Activated naive CD8-positive, alpha-beta T cell treated with anti-CD3 and anti-CD28 coated beads, Interleukin-2, amount 10 ng/mL, durations not matched to agents 7 days and 5 days (primary cell): ENCODE results near the gene PLEKHA7. TPM values are rescaled to one million over a fixed set of nuclear protein-coding genes. Genes with fewer than 3 reads are reported as not detected.

Experiments used
- ATAC-seq: fragments of 150-1000 bp; cut with Tn5 transposase; one replicate; pipeline ENCODE4 v1.10.0; 2021; ENCODE audit warnings: low read depth, moderate library complexity
- POLR2A ChIA-PET: fragments of 350-600 bp; sonication (Branson Sonifier 250); formaldehyde crosslinking; loops from one replicate; lab custom pipeline; 2021; ENCODE audit warnings: antibody characterized with exemption; lab: Charles Lee
- DNase-seq: peaks from one replicate; pipeline ENCODE4 v3.0.0; 2021
- H3K27ac Mint-ChIP-seq: one replicate; pipeline ENCODE4 v1.8.0; 2022; ENCODE audit warnings: mild to moderate bottlenecking, mixed read lengths
- H3K27me3 Mint-ChIP-seq: one replicate; pipeline ENCODE4 v1.8.0; 2022; ENCODE audit warnings: mild to moderate bottlenecking, moderate library complexity, mixed read lengths
- H3K36me3 Mint-ChIP-seq: one replicate; pipeline ENCODE4 v1.8.0; 2021; ENCODE audit warnings: mild to moderate bottlenecking, mixed read lengths
- H3K4me1 Mint-ChIP-seq: one replicate; pipeline ENCODE4 v1.8.0; 2021; ENCODE audit warnings: mixed read lengths
- H3K4me3 Mint-ChIP-seq: one replicate; pipeline ENCODE4 v1.8.0; 2022; ENCODE audit warnings: mild to moderate bottlenecking, moderate library complexity, mixed read lengths
- H3K9me3 Mint-ChIP-seq: one replicate; pipeline ENCODE4 v1.8.0; 2021; ENCODE audit warnings: mixed read lengths
- total RNA-seq, 2 experiments: library from RNA; stranded (reverse); gene quantifications; one replicate each; pipeline ENCODE4 v1.2.3, GENCODE V29; 2021

The PLEKHA7 gene
- total RNA-seq, 2 experiments from 2014 or later: 1.2 to 2.0 TPM

DNA sequence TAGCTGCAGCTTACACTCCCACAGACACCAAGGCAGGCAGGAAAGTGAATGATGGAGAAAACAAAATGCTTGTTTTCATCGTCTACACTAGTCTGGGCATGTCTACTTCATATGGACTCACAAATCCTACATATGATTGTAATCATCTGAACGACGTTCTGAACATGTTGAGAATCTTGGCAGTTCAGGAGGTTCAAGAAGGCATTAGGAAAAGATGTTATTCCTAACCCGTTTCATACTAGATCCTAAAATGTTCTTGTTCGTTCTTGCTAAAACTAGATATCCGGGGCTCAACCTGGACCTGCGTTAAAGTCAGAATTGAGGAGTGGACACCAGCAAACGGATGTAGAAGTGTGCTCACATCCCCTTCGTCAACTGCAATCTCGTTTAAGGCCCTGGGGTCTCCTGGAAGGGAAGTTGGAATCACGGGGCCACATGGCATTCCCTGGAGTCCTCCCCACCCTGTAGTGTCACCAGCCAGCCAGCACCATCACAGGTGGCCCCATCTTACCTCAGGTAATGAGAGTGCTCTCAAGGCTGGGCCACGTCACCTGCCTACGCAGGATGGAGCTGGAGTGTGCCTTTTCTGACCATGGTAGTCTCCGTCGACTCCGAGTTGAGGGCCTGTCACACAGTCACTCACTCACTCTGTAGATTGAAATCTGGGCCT is 238.5 kb downstream of the PLEKHA7 start:
- Mint-ChIP-seq H3K4me1 (no peaks in the 10 kb centered on the region), H3K9me3 (no peaks in the 10 kb centered on the region), H3K4me3 (no peak overlapping the region), H3K36me3 (no peaks in the 10 kb centered on the region), H3K27ac (no peak overlapping the region), H3K27me3 (peaks cover 2% of the 10 kb centered on the region)
- POLR2A ChIA-PET: no interaction called here
- DNase-seq: no peak
- no peak for ATAC-seq

DNA sequence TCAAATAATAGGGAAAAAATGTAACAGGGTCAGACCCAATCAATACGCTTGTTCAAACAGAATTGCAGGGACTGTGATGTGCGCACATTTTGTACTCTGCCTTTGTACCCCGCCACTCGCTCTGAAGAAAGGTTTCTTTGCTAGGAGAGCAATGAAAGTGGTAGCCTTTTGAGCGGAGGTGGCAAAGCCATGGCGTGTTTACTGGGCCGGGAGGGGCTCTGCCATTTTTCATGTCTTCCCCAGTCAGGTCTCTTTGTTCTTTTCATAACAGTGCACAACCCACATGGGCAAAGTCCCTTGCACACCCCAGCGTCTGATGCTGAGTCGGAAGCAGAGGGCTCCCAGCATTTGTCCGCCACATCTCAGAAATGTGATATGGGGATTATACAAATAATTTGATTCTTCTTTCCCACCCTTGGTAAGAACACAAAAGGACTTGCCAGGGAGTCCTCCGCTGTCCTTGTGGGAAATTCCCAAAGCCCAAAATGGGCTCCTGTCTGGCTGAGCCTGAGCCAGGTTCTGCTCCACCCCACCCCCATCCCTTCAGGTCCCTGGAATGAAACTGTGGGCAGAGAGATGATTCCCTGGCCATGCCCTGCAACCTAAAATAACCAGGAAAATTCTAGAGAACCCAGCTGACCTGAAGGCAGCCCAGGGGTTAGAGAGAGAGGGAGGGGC is 239.1 kb downstream of the PLEKHA7 start:
- peaks cover 2% of the 10 kb centered on the region for H3K27me3 Mint-ChIP-seq
- POLR2A ChIA-PET: no interaction called here
- H3K27ac Mint-ChIP-seq: no peak overlapping the region
- no peak for ATAC-seq
- DNase-seq: no peak
- no peaks in the 10 kb centered on the region for H3K36me3 Mint-ChIP-seq
- H3K4me3 Mint-ChIP-seq: no peak overlapping the region
- H3K4me1 Mint-ChIP-seq: no peaks in the 10 kb centered on the region
- no peaks in the 10 kb centered on the region for H3K9me3 Mint-ChIP-seq

DNA sequence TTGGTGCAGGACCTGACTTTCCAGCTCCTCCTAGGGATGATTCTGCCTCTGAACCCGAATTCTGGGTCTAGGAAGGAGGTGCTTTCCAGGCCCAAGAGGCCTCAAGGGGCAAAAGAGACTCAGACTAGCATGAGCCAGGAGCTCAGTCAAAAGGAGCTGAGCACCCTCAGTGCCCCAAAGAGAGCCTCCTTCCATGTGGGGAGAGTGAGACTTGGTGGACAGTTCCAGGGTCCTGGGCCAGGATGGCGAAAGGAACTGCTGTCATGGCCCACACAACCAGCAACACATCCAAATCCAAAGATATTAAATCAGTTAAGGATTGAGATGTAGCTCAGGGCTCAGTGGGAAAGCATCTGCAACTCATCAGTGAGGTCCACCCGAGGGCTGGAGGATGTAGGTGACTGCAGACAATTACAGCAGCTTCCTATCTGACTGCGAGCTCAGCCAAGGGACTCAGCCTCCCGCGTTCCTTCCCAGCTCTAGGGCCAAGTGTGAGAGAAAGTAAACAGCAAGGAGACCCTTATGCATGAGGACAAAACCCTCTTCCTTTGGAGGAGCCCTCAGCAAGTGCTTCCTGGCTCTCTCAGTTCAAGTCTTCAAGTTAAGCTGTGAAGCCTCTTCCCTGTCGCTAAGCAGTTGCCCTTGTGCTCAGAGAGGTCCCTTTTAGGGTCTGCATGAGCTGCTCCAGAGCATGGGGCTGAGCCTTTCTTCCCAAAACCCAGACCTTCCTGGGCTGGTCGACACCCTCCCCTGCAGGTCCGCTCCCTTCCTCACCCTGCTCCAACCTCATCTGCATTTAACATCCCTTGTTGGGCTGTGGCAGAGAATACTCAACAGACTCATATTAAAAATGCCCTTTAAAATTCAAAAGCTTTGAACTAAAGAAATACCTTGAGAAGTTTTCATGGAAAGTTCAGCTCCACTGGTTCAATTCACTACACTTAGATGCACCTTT is 240.0 kb downstream of the PLEKHA7 start:
- H3K9me3 Mint-ChIP-seq: no peaks in the 10 kb centered on the region
- H3K4me1 Mint-ChIP-seq: no peaks in the 10 kb centered on the region
- POLR2A ChIA-PET: no interaction called here
- H3K36me3 Mint-ChIP-seq: no peaks in the 10 kb centered on the region
- peaks cover 4% of the 10 kb centered on the region for H3K27me3 Mint-ChIP-seq
- ATAC-seq: no peak
- no peak overlapping the region for H3K27ac Mint-ChIP-seq
- H3K4me3 Mint-ChIP-seq: no peak overlapping the region
- DNase-seq: no peak

GRCh38 chr11:16772141-16772512 is 242.1 kb downstream of the PLEKHA7 start:
- H3K27me3 Mint-ChIP-seq: peaks cover 4% of the 10 kb centered on the region
- H3K36me3 Mint-ChIP-seq: no peaks in the 10 kb centered on the region
- H3K4me1 Mint-ChIP-seq: no peaks in the 10 kb centered on the region
- POLR2A ChIA-PET: no interaction called here
- no peaks in the 10 kb centered on the region for H3K9me3 Mint-ChIP-seq
- ATAC-seq (no peak), DNase-seq (no peak)
- H3K4me3 Mint-ChIP-seq: no peak overlapping the region
- H3K27ac Mint-ChIP-seq: no peak overlapping the region

DNA sequence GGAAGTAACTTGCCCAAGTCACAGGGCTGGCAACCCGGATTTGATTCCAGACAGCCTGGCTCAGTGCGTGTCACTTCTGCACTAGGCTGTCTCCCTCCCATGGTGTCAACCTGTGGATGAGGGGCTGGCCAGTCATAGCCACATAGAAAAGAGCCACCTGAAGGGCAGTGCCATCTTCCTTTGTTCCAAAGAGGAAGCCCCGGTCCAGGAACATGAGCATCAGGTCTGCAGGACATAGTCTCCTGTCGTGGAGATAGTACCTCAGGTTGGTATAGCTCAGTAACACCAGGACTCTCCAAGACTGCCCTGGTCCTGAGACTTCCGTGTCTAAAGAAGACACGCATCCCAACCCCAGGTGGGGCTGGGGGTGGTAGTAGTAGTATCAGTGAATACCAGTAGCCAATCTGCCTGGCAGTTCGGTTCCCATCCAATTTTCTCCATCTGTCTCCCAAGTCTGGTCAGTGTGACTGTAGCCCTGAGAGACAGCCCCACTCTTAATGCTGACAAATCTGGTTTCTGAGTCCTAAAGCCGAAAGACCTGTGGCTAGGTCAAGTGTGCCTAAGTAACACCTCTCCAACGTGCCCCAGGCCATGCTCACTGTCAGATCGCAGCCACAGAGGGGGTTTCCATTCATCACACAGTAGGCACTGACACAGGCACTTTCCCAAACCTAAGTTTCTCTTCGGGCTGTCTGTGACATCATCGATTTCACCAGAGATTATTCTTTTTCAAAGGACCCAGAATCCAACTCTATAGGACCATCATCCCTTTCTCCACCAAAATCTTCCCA is 242.7 kb downstream of the PLEKHA7 start:
- H3K4me3 Mint-ChIP-seq: no peak overlapping the region
- DNase-seq: no peak
- no peak for ATAC-seq
- no peaks in the 10 kb centered on the region for H3K4me1 Mint-ChIP-seq
- H3K9me3 Mint-ChIP-seq: no peaks in the 10 kb centered on the region
- peaks cover 8% of the 10 kb centered on the region for H3K27me3 Mint-ChIP-seq
- no peaks in the 10 kb centered on the region for H3K36me3 Mint-ChIP-seq
- POLR2A ChIA-PET: no interaction called here
- H3K27ac Mint-ChIP-seq: no peak overlapping the region

GRCh38 chr11:16770016-16770415 is 244.2 kb downstream of the PLEKHA7 start:
- Mint-ChIP-seq H3K27me3 (peaks cover 8% of the 10 kb centered on the region), H3K27ac (no peak overlapping the region), H3K4me1 (no peaks in the 10 kb centered on the region), H3K4me3 (no peak overlapping the region), H3K36me3 (no peaks in the 10 kb centered on the region), H3K9me3 (no peaks in the 10 kb centered on the region)
- POLR2A ChIA-PET: no interaction called here
- ATAC-seq: no peak
- no peak for DNase-seq

DNA sequence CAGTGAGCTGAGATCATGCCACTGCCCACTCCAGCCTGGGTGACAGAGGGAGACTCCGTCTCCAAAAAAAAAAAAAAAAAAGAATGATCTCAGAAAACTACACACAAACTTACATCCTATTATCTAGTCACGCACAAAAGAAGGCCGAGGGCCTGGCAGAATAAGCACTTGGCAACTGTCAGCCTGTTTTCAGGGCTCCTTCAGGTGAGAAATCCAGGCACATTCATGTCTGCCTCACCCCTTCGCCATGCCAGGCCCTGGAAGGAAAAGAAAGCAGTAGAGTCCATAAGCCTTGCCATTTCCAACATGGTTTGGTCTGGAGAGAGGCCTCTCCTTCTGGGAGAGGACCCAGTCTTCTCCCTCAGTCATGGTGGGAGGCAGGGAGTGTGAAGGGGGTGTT is 244.8 kb downstream of the PLEKHA7 start:
- no peak for DNase-seq
- H3K27ac Mint-ChIP-seq: no peak overlapping the region
- no peaks in the 10 kb centered on the region for H3K36me3 Mint-ChIP-seq
- ATAC-seq: no peak
- H3K4me3 Mint-ChIP-seq: no peak overlapping the region
- H3K27me3 Mint-ChIP-seq: peaks cover 11% of the 10 kb centered on the region
- H3K4me1 Mint-ChIP-seq: no peaks in the 10 kb centered on the region
- POLR2A ChIA-PET: no interaction called here
- no peaks in the 10 kb centered on the region for H3K9me3 Mint-ChIP-seq

- Mint-ChIP-seq H3K27me3 (peaks cover 11% of the 10 kb centered on the region), H3K36me3 (no peaks in the 10 kb centered on the region), H3K9me3 (no peaks in the 10 kb centered on the region), H3K4me1 (no peaks in the 10 kb centered on the region), H3K27ac (no peak overlapping the region), H3K4me3 (no peak overlapping the region)
- POLR2A ChIA-PET: no interaction called here
- ATAC-seq: no peak
- no peak for DNase-seq
Measured at GRCh38 chr11:16767957-16768356, 246.3 kb downstream of the PLEKHA7 start.

DNA sequence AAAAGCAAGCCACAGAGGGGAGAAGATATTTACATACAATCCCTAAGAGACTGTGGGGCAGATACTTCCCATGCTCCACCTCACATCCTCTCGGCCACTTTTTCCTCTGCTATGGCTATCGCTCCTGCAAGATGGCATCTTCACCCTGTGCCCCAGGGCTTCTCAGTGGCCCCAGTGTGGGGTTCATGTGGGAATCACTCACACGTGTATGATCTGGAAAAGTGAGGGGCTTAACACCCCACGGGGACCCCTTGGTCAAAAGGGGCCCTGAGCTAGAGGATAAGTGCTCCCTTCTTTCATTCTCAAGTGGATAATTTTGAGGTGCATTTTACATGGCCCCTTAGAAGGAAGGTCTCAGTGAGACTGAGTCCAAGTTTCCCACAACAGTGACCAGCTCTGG is 247.1 kb downstream of the PLEKHA7 start:
- DNase-seq: no peak
- no peak overlapping the region for H3K4me3 Mint-ChIP-seq

GRCh38 chr11:16764888-16765287 is 249.3 kb downstream of the PLEKHA7 start:
- no peak overlapping the region for H3K4me3 Mint-ChIP-seq
- peaks cover under 1% of the 10 kb centered on the region for H3K36me3 Mint-ChIP-seq
- DNase-seq (no peak), ATAC-seq (no peak)
- H3K27ac Mint-ChIP-seq: no peak overlapping the region
- H3K27me3 Mint-ChIP-seq: peaks cover 11% of the 10 kb centered on the region
- POLR2A ChIA-PET: no interaction called here
- H3K4me1 Mint-ChIP-seq: peaks cover under 1% of the 10 kb centered on the region
- no peaks in the 10 kb centered on the region for H3K9me3 Mint-ChIP-seq

More for the DNA sequence above, 247.1 kb downstream of the PLEKHA7 start:
- Mint-ChIP-seq H3K36me3 (no peaks in the 10 kb centered on the region), H3K27me3 (peaks cover 11% of the 10 kb centered on the region), H3K27ac (no peak overlapping the region), H3K9me3 (no peaks in the 10 kb centered on the region), H3K4me1 (no peaks in the 10 kb centered on the region)
- POLR2A ChIA-PET: no interaction called here
- no peak for ATAC-seq

DNA sequence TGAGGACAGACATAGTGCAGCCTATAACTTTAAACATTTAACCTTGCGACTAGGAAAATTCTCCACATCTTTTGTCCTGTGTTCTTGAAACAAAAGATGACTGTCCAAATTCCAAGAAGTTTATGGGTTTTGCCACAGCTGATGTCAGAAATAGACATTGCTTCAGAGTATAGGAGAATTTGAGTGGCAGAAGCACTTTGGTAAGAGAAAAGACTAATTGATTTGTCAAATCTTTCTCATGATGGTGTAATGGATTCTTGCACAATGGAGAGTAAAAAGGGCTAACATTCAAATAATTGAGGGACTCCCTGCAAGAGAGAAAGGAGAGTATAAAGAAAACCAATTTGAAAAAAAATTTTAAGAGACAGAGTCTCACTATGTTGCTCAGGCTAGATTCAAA is 250.5 kb downstream of the PLEKHA7 start:
- H3K36me3 Mint-ChIP-seq: peaks cover 8% of the 10 kb centered on the region
- peaks cover 10% of the 10 kb centered on the region for H3K27me3 Mint-ChIP-seq
- H3K4me3 Mint-ChIP-seq: no peak overlapping the region
- H3K27ac Mint-ChIP-seq: no peak overlapping the region
- no peaks in the 10 kb centered on the region for H3K9me3 Mint-ChIP-seq
- no peak for ATAC-seq
- DNase-seq: no peak
- H3K4me1 Mint-ChIP-seq: peaks cover 4% of the 10 kb centered on the region
- POLR2A ChIA-PET: no interaction called here

- Mint-ChIP-seq H3K9me3 (no peaks in the 10 kb centered on the region), H3K27me3 (peaks cover 6% of the 10 kb centered on the region), H3K36me3 (peaks cover 21% of the 10 kb centered on the region), H3K4me1 (peaks cover 4% of the 10 kb centered on the region), H3K27ac (peak overlapping the region; percentile 32), H3K4me3 (no peak overlapping the region)
- no peak for ATAC-seq
- DNase-seq: no peak
- POLR2A ChIA-PET: no interaction called here
Measured at GRCh38 chr11:16759857-16760508, 254.2 kb downstream of the PLEKHA7 start.
